Stimulated activated CD8-positive, alpha-beta memory T cell treated with anti-CD3 and anti-CD28 coated beads, Interleukin-15, amount 100 ng/mL, for 24 hours (primary cell): ENCODE measurements around the gene CCDC63.

Experiments used
- DNase-seq: peaks from one replicate; pipeline ENCODE4 v3.0.0-alpha.2; 2020; ENCODE audit warnings: low read depth

Gene CCDC63

DNA sequence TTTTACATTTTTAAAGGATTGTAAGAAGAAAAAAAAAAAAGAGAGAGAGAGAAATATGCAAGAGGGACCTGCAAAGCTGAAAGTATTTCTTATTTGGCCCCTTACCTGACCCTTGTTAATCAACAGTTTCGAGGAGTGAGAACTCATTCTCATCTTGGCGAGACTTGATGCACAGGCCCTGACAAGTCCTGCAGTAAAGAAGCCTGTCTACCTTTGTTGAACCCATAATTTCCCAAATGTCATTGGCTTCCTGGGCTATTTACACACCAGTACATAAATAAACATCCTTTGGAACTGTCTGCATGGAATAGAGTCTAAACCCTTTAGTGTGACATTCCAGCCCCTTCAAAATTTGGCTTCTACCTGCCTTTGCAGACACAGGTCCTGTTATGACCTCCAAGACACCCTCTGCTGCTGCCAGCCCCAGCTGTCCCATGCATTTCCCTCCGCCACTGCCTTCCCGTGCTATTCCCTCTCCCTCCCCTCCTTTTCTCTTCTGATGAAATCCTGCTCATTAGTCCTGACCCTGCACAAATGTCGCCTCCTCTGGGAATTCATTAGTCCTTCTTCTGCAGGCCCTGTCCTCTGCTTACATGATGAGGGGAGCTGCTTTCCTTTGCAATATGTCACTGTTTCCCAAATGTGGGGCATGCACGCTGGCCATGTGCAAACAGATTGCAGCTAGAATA is 38.5 kb downstream of the CCDC63 start:
- DNase-seq: no peak

DNA sequence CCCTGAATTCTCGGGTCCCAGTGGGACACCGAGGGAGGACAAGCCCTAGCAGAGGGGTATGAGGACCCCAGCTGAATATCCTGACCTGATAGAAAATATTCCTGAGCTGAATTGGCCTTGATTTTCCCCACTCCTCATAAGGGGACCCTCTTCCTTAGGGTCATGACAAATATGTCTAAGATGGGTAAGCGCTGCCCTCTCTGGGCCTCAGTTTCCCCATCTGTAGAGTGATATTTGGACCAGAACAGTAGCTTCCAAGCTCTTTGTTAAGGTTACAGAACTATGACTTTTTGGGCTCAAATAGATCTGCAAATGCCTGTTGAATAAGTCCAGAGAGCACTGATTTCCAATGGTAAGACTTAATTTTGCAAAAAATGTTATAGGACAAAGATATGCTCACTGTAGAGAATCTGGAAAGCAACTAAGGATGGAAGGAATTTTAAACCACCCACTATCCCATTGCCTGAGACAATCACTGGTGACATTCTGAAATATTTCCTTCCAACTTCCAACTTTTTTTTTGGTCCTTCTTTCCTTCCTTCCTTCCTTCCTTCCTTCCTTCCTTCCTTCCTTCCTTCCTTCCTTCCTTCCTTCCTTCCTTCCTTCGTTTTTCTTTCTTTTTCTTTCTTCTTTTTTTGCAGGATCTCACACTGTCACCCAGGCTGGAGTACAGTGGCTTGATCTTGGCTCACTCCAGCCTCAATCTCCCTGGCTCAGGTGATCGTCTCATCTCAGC is 41.6 kb downstream of the CCDC63 start:
- no peak for DNase-seq

- no peak for DNase-seq
Measured at GRCh38 chr12:110889361-110889760, 42.6 kb downstream of the CCDC63 start.

DNA sequence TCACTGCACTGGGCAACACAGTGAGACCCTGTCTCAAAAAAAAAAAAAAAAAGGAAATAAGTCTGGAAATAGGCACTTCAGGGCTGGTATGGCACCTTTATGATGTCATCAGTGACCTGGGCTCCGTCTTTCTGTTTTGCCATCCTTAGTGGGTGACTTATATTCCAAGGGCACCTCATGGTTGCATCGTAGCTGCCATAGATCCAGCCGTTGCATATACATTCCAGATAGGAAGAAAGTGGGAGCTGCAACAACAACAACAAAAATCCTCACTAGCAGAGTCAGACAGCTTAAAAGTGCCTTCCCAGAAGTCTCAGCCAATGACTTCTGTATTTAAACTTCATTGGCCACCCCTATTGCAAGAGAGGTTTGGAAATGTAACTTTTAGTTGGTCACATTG is 47.2 kb downstream of the CCDC63 start:
- no peak for DNase-seq

GRCh38 chr12:110896559-110896958 is 49.8 kb downstream of the CCDC63 start:
- no peak for DNase-seq

DNA sequence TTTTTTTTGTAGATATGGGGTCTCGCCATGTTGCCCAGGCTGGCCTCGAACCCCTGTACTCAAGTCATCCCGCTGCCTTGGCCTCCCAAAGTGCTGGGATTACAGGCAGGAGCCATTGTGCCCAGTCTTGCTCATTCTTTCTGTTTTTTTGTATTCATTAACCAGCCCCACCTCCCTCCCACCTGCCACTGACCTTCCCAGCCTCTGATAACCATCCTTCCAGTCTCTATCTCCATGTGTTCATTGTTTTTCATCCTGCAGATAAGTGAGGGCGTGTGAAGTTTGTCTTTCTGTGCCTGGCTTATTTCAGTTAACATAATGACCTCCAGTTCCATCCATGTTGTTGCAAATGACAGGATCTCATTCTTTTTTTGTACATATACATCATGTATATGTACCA is 54.6 kb downstream of the CCDC63 start:
- no peak for DNase-seq

DNA sequence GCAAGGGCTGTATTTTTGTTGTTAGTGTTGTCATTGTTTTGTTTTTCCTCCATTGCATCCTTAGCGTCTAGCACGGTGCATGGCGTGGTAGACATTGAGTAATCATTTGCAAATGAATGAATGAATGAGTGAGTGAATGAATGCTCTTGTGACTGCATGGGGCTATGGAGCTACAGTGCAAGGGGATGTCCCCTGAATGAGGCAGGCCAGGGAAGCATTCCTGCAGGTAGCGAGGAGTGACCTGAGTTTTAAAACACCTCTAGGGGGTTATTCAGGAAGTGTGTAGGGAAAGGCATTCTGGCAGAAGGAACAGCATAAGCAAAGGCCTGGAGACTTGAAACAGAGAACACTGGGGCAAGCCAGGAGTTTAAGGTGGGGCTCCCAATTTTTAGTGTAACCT is 56.7 kb downstream of the CCDC63 start:
- DNase-seq: no peak

GRCh38 chr12:110906083-110906482 is 59.3 kb downstream of the CCDC63 start:
- DNase-seq: no peak

GRCh38 chr12:110906516-110906915 is 59.7 kb downstream of the CCDC63 start:
- DNase-seq: no peak

- DNase-seq: no peak
Measured at GRCh38 chr12:110906985-110907384, 60.2 kb downstream of the CCDC63 start.

- DNase-seq: no peak
Measured at GRCh38 chr12:110907583-110907982, 60.8 kb downstream of the CCDC63 start.

DNA sequence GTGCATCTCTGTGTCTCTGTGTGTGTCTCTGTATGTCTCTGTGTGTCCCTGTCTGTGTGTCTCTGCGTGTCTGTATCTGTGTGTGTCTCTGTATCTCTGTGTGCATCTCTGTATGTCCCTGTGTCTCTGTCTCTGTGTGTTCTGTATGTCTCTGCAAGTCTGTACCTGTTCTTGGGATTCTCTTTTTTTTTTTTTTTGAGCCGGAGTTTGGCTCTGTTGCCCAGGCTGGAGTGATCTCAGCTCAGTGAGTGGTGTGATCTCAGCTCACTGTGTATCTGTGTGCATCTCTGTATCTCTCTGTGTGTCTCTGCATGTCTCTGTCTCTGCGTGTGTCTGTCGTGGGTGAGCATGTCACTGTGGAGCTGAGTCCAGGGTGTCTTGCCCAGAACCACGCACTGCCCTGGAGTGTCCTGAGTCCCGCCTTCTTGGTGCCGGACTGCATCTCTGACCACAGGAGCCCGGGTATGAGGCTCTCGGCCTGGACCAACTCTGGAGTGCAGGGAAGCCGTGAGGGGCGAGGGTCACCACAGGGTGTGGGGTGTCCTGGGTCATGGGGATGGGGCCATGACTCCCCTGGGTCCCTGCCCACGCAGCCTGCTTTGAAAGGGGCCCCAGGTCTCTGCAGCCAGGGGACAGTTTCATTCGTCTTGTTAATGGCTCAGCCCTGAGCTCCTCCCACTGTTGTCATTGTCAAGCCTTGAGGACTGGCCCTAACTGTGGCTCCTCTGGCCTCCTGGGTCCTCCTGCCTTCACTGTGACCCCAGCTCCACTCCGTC is 61.8 kb downstream of the CCDC63 start:
- DNase-seq: no peak

GRCh38 chr12:110912263-110912662 is 65.5 kb downstream of the CCDC63 start:
- no peak for DNase-seq

GRCh38 chr12:110913119-110914056 is 66.6 kb downstream of the CCDC63 start:
- no peak for DNase-seq

DNA sequence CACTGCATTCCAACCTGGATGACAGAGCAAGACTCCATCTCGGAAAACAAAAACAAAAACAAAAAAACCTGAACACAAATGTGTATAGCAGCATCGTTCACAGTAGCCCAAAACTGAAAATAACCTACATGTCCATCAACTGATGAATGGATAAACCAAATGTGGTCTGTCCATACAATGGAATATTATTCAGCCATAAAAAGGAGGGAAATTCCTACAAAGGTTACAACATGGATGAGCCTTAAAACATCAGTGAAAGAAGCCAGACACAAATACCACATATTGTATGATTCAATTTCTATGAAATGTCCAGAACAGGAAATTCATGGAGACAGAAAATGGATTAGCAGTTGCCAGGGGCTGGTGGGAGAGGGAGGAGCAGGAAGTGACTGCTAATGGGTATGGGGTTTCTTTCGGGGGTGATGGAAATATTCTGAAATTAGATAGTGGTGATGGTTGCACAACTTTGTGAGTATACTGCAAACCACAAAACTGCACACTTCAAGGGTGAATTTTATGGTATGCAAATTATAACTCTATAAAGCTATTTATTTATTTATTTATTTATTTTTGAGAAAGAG is 69.6 kb downstream of the CCDC63 start:
- DNase-seq: no peak

GRCh38 chr12:110917467-110917866 is 70.7 kb downstream of the CCDC63 start:
- DNase-seq: no peak

DNA sequence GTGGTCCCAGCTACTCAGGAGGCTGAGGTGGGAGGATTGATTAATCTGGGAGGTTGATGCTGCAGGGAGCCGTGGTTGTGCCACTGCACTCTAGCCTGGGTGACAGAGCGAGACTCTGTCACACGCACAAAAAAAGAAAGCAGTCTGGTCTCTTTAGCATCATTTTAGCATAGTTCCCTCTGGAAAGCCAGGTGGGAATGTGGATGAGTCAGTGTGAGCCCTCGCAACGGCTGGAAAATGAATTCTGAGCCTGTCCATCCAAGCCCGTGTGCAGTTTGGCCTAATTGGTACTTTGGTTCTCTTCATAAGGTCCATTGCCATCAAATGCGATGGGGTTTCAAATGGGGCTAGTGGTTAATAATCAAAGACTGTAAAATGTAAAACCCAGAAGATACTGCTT is 71.2 kb downstream of the CCDC63 start:
- no peak for DNase-seq

DNA sequence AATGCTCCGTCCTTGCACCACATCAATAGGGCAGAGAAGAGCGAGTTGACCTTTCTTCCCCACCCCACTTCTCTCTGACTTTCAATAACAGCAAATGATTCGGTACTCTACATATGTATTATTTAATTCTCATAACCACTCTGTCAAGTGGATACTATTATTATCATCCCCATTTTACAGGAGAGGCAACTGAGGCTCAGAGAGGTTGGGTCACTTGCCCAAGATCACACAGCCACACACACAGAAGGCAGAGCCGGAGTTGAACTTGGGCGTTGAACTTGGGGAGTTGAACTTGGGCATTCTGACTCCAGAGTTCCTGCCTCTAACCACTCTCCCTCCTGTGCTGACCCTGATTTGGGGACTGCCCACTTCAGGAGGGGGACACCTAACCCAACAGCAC is 72.9 kb downstream of the CCDC63 start:
- no peak for DNase-seq

GRCh38 chr12:110920324-110920910 is 73.6 kb downstream of the CCDC63 start, which contains the start of gene MYL2:
Gene MYL2, minus strand, starts transcription at chr12:110920579. Its CDS starts 50 bp downstream, at chr12:110920529.
- DNase-seq: no peak

GRCh38 chr12:110921262-110921661 is 74.5 kb downstream of the CCDC63 start:
- no peak for DNase-seq

GRCh38 chr12:110922652-110923051 is 75.9 kb downstream of the CCDC63 start:
- DNase-seq: no peak
